Spleen (tissue), 11 donors: ENCODE data around the gene RNF13. TPM values are rescaled to one million over a fixed set of nuclear protein-coding genes. Genes with fewer than 3 reads are reported as not detected.
"Not testable (repeated sequence)": the region's sequence is repeated elsewhere in the genome, so short reads cannot be mapped to it uniquely, and the experiment has no call there.

Experiments used
- DNase-seq: peaks from one replicate; pipeline ENCODE4 v3.0.0-alpha.2; 2020
- H3K27ac ChIP-seq, 8 donors: fragments of 200-600 bp; sonication (generic) in 7 of 8; 1 replicate in 4 of 8; 2 replicates in 4 of 8; pipeline versions ENCODE4 v1.5.0 to v1.8.0; 2016 to 2021; ENCODE audit warnings: inconsistent platforms in 4 of 8, mild to moderate bottlenecking in 4 of 8, moderate library complexity in 1 of 8
- H3K27me3 ChIP-seq, 7 donors: fragments of 200-600 bp; sonication (generic) in 6 of 7; replicated peaks in 1 of 7; 1 replicate in 4 of 7; 2 replicates in 3 of 7; pipeline versions ENCODE4 v1.5.0 to v1.8.0; 2016 to 2021; ENCODE audit warnings: inconsistent platforms in 3 of 7, mild to moderate bottlenecking in 1 of 7
- H3K36me3 ChIP-seq, 6 donors: fragments of 200-600 bp; sonication (generic) in 5 of 6; 1 replicate in 4 of 6; 2 replicates in 2 of 6; pipeline versions ENCODE4 v1.5.0 to v1.8.0; 2016 to 2021; ENCODE audit warnings: inconsistent platforms in 2 of 6
- H3K4me1 ChIP-seq, 6 donors: fragments of 200-600 bp; sonication (generic) in 5 of 6; 1 replicate in 3 of 6; 2 replicates in 3 of 6; pipeline versions ENCODE4 v1.5.0 to v1.8.0; 2016 to 2021; ENCODE audit warnings: inconsistent platforms in 3 of 6
- H3K4me3 ChIP-seq, 8 donors: fragments of 200-600 bp; sonication (generic) in 7 of 8; 1 replicate in 4 of 8; 2 replicates in 4 of 8; pipeline versions ENCODE4 v1.5.0 to v1.8.0; 2016 to 2021; ENCODE audit warnings: inconsistent platforms in 4 of 8, mild to moderate bottlenecking in 4 of 8, moderate library complexity in 2 of 8
- H3K9me3 ChIP-seq, 8 donors: fragments of 200-600 bp; sonication (generic) in 7 of 8; 1 replicate in 4 of 8; 2 replicates in 4 of 8; pipeline versions ENCODE4 v1.5.0 to v1.8.0; 2016 to 2021; ENCODE audit warnings: inconsistent platforms in 4 of 8
- POLR2A ChIP-seq, 3 donors: fragments of 450-650 bp; IDR thresholded peaks; one replicate each; pipeline ENCODE4 v1.5.1; 2017; ENCODE audit warnings: antibody characterized with exemption in 3 of 3, mild to moderate bottlenecking in 1 of 3
- POLR2AphosphoS5 ChIP-seq, 3 donors: sonication (generic); formaldehyde crosslinking; IDR thresholded peaks; one replicate each; pipeline ENCODE4 v1.5.1; 2017; ENCODE audit warnings: antibody characterized with exemption in 3 of 3
- WGBS, 5 donors: extraction: QIAGEN DNeasy Blood & Tissue Kit in 3 of 5; methylation state at CpG; one replicate each; pipeline versions ENCODE4 v1.1.5 to v1.1.7; 2013 to 2018; 5-methylcytosine and 5-hydroxymethylcytosine counted together
- intact Hi-C: fragments of 100-400 bp; cut with DNase I; formaldehyde crosslinking; loops from one replicate; pipeline ENCODE4 v1.15.0; 2023; ENCODE audit warnings: low total_unique reads
- polyA plus RNA-seq, 3 donors: library from polyadenylated mRNA; stranded (reverse); fragments of 200-250 nt; gene quantifications; one replicate each; pipeline ENCODE4 v1.2.1, GENCODE V29; 2013
- total RNA-seq, 7 donors: library from RNA; depleted of rRNA in 3 of 7; stranded (reverse); fragments of >200 nt in 3 of 7; fragmentation: NEBNext Ultra II Directional in 4 of 7; extraction: Animal tissue kit (Norgen Biotek cat#: 25700) in 4 of 7; gene quantifications; one replicate each; pipeline versions ENCODE4 v1.1.0 to v1.2.1, GENCODE V29; 2016 to 2021
- TF ChIP-seq, protein P1 (sequence below), 11 experiments: fragments of 200-600 bp in 7 of 11; fragments of 450-650 bp in 4 of 11; sonication (generic) in 4 of 11; IDR thresholded peaks in 8 of 11; conservative IDR thresholded peaks in 3 of 11; 1 replicate in 7 of 11; 2 replicates in 4 of 11; pipeline versions ENCODE4 v1.4.0 to v1.8.0; 2016 to 2021; ENCODE audit warnings: antibody characterized with exemption in 11 of 11, inconsistent platforms in 4 of 11, mild to moderate bottlenecking in 1 of 11
- donor health status: healthy with polysubstance abuse.
- donor health status: DM: no; HTN: no; CAD: no; lungs with moderate emphysema.
- donor health status: DM: no; HTN: no; CAD: no.
- donor health status: Bipolar disorder and iron deficiency.
- donor health status: healthy.
- donor health status: DM: no; HTN: no; CAD: no.
- donor health status: DM: yes; HTN: yes; CAD: no.

The RNF13 gene
- total and polyA plus RNA-seq, 10 donors: 30.7 to 137 (median 111) TPM

DNA sequence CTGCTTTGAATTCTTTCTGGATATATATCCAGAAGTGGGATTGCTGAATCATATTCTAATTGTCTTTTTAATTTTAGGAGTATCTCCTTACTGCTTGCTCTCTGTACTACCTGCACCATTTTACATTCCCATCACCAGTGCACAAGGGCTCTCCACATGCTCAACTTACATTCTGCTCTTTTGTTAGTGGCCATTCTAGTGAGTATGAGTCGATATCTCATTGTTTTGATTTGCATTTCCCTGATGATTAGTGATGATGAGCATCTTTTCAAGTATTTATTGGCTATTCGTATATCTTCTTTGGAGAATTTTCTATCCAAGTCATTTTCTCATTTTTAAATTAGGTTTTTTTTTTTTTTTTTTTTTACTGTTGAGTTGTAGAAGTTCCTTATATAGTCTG is 128.2 kb downstream of the RNF13 start:
- peaks cover 0 to 50% (median 7%) of the 10 kb centered on the region in 6 donors for H3K36me3 ChIP-seq
- no peak overlapping the region for H3K27ac ChIP-seq
- H3K4me1 ChIP-seq: peaks cover 0 to 15% (median 5%) of the 10 kb centered on the region in 6 donors
- H3K9me3 ChIP-seq: peaks cover 0 to 16% (median 8%) of the 10 kb centered on the region in 8 donors
- no peaks in the 10 kb centered on the region for H3K27me3 ChIP-seq
- no peak for DNase-seq
- TF ChIP-seq POLR2AphosphoS5 (IDR thresholded peaks at IDR 0.05): no peak
- no peak for TF ChIP-seq POLR2A (IDR thresholded peaks at IDR 0.05)
- no peak overlapping the region for H3K4me3 ChIP-seq
- 93 to 98% (median 96%) methylated on average over 2 of the region's 2 CpGs for WGBS, 5 donors
- intact Hi-C loops: no loop called here

DNA sequence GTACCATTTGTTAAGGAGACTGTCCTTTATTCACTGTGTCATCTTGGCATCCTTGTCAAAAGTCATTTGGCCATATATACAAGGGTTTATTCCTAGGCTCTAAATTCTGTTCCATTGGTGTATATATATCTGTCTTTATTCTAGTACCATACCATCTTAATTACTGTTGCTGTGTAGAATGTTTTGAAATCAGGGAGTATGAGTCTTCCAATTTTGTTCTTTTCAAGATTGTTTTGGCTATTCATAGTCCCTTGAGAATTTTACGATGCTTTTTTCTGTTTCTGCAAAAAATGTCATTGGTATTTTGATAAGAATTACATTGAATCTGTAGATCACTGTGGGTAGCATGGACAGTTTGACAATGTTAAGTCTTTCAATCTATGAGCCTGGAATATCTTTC is 128.9 kb downstream of the RNF13 start:
- TF ChIP-seq, protein P1, sequence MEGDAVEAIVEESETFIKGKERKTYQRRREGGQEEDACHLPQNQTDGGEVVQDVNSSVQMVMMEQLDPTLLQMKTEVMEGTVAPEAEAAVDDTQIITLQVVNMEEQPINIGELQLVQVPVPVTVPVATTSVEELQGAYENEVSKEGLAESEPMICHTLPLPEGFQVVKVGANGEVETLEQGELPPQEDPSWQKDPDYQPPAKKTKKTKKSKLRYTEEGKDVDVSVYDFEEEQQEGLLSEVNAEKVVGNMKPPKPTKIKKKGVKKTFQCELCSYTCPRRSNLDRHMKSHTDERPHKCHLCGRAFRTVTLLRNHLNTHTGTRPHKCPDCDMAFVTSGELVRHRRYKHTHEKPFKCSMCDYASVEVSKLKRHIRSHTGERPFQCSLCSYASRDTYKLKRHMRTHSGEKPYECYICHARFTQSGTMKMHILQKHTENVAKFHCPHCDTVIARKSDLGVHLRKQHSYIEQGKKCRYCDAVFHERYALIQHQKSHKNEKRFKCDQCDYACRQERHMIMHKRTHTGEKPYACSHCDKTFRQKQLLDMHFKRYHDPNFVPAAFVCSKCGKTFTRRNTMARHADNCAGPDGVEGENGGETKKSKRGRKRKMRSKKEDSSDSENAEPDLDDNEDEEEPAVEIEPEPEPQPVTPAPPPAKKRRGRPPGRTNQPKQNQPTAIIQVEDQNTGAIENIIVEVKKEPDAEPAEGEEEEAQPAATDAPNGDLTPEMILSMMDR (IDR thresholded peaks at IDR 0.05 in 8 of 11, conservative IDR thresholded peaks at IDR 0.05 in 3 of 11): no peak
- TF ChIP-seq POLR2A (IDR thresholded peaks at IDR 0.05) (no peak), POLR2AphosphoS5 (IDR thresholded peaks at IDR 0.05) (no peak)
- WGBS, 5 donors: 93 to 100% (median 98%) methylated on average over 1 of the region's 1 CpG

DNA sequence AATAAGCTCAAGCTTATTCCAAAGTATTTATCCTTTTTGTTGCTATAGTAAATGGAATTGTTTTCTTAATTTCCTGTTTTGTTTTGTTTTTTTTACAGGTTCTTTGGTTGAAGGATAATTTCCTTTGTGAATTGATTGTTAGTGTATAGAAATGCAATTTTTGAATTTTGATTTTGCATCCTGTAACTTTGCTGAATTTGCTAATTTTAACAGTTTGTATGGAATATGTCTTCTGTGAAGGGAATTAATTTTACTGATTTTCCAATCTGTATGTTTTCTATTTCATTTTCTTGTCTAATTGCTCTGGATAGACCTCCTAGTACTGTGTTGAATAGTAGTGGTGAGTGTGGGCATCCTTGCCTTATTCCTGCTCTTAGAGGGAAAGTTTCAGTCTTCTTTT is 129.4 kb downstream of the RNF13 start:
- DNase-seq: no peak
- H3K27ac ChIP-seq: no peak overlapping the region
- TF ChIP-seq POLR2A (IDR thresholded peaks at IDR 0.05): no peak
- TF ChIP-seq, protein P1 (IDR thresholded peaks at IDR 0.05 in 8 of 11, conservative IDR thresholded peaks at IDR 0.05 in 3 of 11): no peak
- no peak for TF ChIP-seq POLR2AphosphoS5 (IDR thresholded peaks at IDR 0.05)
- no peak overlapping the region for H3K4me3 ChIP-seq
- H3K9me3 ChIP-seq: peaks cover 0 to 16% (median 8%) of the 10 kb centered on the region in 8 donors
- H3K27me3 ChIP-seq: no peaks in the 10 kb centered on the region
- intact Hi-C loops: no loop called here
- peaks cover 0 to 53% (median 7%) of the 10 kb centered on the region in 6 donors for H3K36me3 ChIP-seq
- peaks cover 0 to 15% (median 2%) of the 10 kb centered on the region in 6 donors for H3K4me1 ChIP-seq

More for the DNA sequence above, 128.9 kb downstream of the RNF13 start:
- Histone ChIP-seq H3K27me3 (no peaks in the 10 kb centered on the region), H3K4me1 (peaks cover 0 to 15% (median 4%) of the 10 kb centered on the region in 6 donors), H3K27ac (no peak overlapping the region), H3K4me3 (no peak overlapping the region), H3K9me3 (peaks cover 0 to 16% (median 8%) of the 10 kb centered on the region in 8 donors), H3K36me3 (peaks cover 0 to 50% (median 7%) of the 10 kb centered on the region in 6 donors)
- no peak for DNase-seq
- intact Hi-C loops: no loop called here

- intact Hi-C loops, H3K27me3 ChIP-seq, DNase-seq, H3K4me3 ChIP-seq, H3K27ac ChIP-seq: not testable (repeated sequence)
- Histone ChIP-seq H3K36me3 (peaks cover 0 to 59% (median 10%) of the 10 kb centered on the region in 6 donors), H3K9me3 (peaks cover 0 to 16% (median 8%) of the 10 kb centered on the region in 8 donors), H3K4me1 (peaks cover 0 to 17% (median 2%) of the 10 kb centered on the region in 6 donors)
- WGBS, 5 donors: 94 to 100% (median 97%) methylated on average over 3 of the region's 3 CpGs
Observed at GRCh38 chr3:149943966-149944365, 131.0 kb downstream of the RNF13 start.

DNA sequence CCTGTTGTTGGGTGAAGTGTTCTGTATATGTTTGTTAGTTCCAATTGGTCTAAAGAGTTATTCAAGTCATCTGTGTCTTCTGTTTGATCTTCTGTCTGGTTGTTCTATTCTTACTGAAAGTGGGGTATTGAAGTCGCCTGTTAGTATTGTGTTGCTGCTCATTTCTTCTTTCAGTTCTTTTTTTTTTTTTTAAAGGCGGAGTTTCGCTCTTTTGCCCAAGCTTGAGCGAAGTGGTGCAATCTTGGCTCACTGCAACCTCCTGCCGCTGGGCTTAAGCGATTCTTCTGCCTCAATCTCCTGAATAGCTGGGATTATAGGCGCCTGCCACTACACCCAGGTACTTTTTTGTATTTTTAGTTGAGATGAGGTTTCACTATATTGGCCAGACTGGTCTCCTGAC is 134.2 kb downstream of the RNF13 start:
- no peak for DNase-seq
- Histone ChIP-seq H3K4me3 (no peak overlapping the region), H3K27me3 (no peaks in the 10 kb centered on the region), H3K36me3 (peaks cover 0 to 59% (median 5%) of the 10 kb centered on the region in 6 donors), H3K27ac (no peak overlapping the region), H3K9me3 (peaks cover 0 to 16% (median 8%) of the 10 kb centered on the region in 8 donors), H3K4me1 (peaks cover 0 to 17% (median 0%) of the 10 kb centered on the region in 6 donors)
- 78 to 91% (median 90%) methylated on average over 7 of the region's 7 CpGs for WGBS, 5 donors
- TF ChIP-seq POLR2A (IDR thresholded peaks at IDR 0.05) (no peak), POLR2AphosphoS5 (IDR thresholded peaks at IDR 0.05) (no peak)
- TF ChIP-seq, protein P1 (IDR thresholded peaks at IDR 0.05 in 8 of 11, conservative IDR thresholded peaks at IDR 0.05 in 3 of 11): no peak
- intact Hi-C loops: no loop called here
